ENCODE data around the gene KBTBD2.
"Not testable (repeated sequence)": the region's sequence is repeated elsewhere in the genome, so short reads cannot be mapped to it uniquely, and the experiment has no call there.

Gene KBTBD2

DNA sequence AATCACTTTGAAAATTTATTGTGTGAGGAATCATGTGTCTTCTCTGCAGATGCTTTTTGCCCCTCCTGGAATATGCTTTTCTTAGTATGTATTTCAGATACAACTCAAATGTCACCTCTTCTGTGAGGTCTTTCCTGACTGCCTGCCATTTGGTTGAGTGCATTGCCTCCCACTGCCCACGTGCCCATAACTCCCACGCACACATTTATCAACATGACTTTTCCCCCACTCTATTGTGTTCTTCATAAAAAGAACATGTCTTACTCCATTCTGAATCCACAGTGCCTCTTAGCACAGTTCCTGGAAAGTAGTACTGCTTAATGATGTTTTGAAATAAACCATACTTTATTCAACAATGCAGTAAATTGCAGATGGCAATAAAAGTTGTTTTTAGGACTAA, 42.9 kb downstream of the KBTBD2 start:
- not testable (repeated sequence) for DNase-seq

DNA sequence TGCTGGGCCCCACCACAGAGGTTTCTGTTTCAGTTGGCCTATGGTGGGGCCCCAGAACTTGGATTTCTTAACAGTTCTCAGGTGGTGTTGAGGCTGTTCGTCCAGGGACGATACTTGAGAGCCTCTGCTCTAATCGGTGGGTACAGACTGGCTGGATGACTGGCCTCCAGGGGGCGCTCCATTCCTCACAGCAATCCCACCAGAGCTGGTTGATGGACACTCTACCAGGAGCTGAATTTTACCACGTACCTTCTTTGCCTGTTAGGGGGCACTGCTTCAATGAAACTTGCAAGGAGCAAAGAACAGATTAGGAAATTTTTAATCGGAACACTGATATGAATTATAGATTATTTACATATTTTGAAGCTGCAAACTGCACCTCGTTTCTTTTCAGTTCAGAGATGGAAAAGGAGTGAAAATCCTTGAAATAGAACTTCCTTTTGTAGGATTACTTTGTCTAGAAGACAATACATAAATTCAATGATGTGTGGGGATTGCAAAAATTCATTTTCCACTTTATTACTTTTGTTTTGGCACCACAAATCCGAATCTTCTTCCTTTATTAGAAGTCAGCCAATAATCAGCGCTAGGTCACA, 44.8 kb downstream of the KBTBD2 start:
- peak; percentile 69 for DNase-seq

DNA sequence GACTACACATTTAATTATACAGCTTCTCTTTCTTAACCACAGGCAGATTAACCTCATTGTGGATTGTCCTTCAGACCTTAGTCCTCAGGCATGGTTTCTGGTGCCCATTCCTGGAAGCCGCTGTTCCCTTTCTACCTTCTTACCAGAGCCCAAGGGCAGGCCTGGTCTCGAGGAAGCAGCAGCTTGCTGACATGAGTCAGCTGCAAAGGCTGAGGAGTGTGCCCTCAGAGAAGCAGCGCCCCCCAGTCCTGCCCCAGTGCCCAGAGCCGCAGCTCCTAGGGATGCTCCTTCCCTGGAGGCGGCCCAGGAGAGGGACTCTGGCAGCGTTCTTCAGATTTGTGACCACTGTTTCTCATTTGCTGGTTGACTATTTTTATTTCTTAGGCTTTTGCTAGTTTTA, 46.8 kb downstream of the KBTBD2 start:
- DNase-seq = not testable (repeated sequence)

DNA sequence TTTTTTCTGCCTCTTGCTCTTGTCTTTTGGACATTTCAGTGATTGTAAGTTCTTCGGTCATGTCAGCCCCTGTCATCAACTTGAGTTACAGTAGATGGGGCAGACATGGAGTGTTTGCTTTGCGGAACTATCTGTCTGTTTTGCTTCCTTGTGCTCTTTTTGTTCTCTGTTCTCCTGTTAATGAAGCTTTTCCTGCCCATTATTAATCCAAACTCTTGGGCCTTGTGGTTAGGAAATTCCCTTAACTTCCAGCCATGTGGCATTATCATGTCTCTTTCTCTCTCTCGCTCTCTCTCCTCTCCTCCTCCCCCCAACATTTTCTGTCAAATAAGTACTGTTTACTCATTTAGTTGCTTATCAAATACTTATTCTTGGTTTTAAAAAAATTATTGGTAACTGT, 47.8 kb downstream of the KBTBD2 start:
- not testable (repeated sequence) for DNase-seq

DNA sequence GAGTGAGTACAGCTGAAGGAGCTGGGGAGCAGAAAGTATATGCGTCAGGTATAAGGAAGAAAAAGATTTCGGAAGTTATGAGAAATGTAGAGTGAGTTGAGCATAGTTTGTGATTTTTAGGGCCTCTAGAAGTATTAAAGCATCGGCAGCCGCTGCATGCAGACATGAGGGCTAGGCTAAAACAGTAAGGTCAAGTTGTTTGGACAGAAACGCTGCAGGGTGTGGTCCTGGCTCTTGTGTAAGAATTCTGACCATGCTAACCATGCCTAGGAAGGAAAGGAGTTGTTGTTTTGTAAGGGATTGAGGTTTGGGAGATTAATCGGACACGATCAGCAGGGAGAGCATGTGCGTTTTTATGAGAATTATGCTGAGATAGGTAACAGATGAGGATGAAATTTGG, 51.7 kb downstream of the KBTBD2 start:
- not testable (repeated sequence) for DNase-seq

DNA sequence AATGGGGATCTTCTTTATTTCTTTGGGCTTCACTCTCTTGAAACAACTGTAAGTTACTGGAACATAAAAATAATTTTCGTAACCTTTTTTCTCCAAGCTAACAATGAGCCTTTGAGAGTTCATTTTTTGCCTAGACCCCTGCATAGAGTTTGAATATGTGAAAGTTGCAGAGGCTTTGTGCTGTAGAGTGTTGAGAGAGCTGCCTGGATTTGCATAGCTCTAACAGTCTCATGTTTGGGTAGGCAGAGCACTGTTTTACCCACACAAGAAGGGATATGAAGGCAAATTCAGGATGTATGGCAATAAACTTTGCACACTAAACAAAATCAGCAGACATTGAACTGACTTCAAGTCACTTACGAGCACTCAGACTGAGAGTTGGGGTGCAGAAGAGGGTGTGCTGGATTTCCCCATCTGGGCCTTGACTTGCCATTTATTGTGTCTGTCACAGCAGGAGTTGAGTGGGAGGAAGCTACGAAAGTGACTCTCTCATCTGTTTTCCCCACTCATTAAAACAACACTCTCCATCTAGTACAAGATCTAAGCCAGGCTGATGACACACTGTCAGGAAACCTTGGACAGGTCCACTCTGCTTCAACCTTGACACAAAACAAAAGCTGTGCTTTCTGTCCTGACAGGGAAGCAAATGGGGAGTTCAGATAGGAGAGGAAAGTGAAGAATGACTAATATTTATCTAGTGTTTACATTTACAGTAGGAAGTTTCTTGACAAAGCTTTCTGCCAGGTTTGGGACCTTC, 62.4 kb downstream of the KBTBD2 start:
- not testable (repeated sequence) for DNase-seq

Data from NK-92 treated with Interleukin-12 subunit alpha and Interleukin-12 subunit beta, amount 100 ng/mL, for 24 hours (cell line).